ENCODE results near the gene PIANP.

- no peak for TF ChIP-seq CTCF (IDR thresholded peaks at IDR 0.05 in 8 of 11, conservative IDR thresholded peaks at IDR 0.05 in 3 of 11)
- TF ChIP-seq POLR2AphosphoS5 (IDR thresholded peaks at IDR 0.05) = no peak
- TF ChIP-seq POLR2A (IDR thresholded peaks at IDR 0.05) = no peak
These were observed 36.1 kb upstream of the PIANP start for GRCh38 chr12:6736754-6737153.

Measured in spleen (tissue), 7 donors.